B cell (primary cell): ENCODE results near the gene SH3BGRL3.

Source experiments
- EZH2 ChIP-seq: IDR thresholded peaks from 2 replicates; pipeline ENCODE4 v1.6.1; 2012; ENCODE audit warnings: borderline replicate concordance, low read depth, mild to moderate bottlenecking, moderate library complexity, low read length; ENCODE audit not compliant: insufficient read depth, poor library complexity, severe bottlenecking
- TF ChIP-seq, protein P1 (sequence below): fragments of 200-600 bp; IDR thresholded peaks from one replicate; pipeline ENCODE4 v1.8.0; 2022; ENCODE audit warnings: antibody characterized with exemption, mild to moderate bottlenecking

- TF ChIP-seq, protein P1, sequence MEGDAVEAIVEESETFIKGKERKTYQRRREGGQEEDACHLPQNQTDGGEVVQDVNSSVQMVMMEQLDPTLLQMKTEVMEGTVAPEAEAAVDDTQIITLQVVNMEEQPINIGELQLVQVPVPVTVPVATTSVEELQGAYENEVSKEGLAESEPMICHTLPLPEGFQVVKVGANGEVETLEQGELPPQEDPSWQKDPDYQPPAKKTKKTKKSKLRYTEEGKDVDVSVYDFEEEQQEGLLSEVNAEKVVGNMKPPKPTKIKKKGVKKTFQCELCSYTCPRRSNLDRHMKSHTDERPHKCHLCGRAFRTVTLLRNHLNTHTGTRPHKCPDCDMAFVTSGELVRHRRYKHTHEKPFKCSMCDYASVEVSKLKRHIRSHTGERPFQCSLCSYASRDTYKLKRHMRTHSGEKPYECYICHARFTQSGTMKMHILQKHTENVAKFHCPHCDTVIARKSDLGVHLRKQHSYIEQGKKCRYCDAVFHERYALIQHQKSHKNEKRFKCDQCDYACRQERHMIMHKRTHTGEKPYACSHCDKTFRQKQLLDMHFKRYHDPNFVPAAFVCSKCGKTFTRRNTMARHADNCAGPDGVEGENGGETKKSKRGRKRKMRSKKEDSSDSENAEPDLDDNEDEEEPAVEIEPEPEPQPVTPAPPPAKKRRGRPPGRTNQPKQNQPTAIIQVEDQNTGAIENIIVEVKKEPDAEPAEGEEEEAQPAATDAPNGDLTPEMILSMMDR: no peak
- TF ChIP-seq EZH2: no peak
These were observed 11.0 kb downstream of the SH3BGRL3 start for GRCh38 chr1:26290882-26291261.
